GM19463 (cell line): Measurements from ENCODE around the gene NXPE1.
"Not testable (repeated sequence)": the region's sequence is repeated elsewhere in the genome, so short reads cannot be mapped to it uniquely, and the experiment has no call there.

Experiments
- ATAC-seq: cut with Tn5 transposase; IDR thresholded peaks from one replicate; pipeline ENCODE4 v1.9.1; 2021; ENCODE audit warnings: mild to moderate bottlenecking, moderate library complexity; ENCODE audit not compliant: unreplicated experiment

NXPE1 gene

DNA sequence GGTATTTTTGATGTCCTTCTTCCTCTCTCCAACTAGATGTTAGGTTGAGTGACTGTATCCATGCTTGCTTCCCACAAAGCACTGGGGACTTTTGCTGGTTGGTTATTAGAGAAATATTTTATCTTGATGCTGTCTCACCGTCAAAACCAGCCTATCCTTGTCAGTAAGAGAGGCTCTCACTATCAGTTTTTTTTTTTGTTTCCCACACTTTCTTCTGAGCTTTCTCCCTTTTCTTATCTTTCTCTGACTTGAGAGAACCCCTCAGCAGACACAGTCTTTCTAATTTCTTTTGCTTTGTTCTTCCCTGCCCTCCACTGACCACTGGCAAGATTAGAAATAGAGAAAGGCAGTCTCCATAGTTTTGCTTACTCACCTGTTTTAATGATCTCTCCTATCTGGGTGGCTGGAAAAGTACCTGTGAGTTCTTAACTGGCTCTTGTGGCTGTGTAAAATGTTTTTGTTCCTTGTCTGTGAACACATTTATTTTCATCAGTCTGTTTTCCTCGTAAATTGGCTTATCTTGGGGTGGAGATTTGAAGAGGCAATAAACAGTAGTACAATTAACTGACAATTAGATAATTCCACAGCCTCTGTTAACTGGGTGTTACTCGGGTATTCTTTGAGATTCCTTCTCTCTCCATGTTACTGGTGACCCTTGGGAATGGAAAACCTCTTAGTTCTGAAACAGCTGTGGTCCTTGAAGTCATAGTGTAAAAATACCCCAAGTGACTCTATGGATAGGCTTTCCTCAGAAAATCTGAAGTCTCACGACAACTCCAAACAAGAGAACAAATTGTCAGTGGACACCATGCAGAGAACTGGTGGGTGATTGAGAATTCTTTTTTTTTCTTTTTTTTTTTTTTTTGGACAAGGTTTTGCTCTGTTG is at the start of gene NXPE1:
NXPE1 (minus strand) TSS at position 457 of the 886 bp plus-strand sequence. CDS start 8,680 bp downstream, outside the sequence.
- no peak for ATAC-seq

- no peak for ATAC-seq
Observed at GRCh38 chr11:114609429-114609828, 49.7 kb upstream of the NXPE1 start.

DNA sequence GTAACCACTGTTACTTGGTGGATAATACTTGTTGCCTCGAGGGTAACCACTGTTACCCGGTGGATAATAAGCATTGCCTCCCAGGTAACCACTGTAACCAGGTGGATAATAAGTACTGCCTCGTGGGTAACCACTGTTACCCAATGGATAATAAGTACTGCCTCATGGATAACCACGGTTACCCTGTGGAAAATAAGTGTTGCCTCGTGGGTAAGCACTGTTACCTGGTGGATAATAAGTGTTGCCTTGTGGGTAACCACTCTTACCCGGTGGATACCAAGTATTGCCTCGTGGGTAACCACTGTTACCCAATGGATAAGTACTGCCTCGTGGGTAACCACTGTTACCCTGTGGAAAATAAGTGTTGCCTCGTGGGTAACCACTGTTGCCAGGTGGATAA is 48.9 kb upstream of the NXPE1 start:
- not testable (repeated sequence) for ATAC-seq

DNA sequence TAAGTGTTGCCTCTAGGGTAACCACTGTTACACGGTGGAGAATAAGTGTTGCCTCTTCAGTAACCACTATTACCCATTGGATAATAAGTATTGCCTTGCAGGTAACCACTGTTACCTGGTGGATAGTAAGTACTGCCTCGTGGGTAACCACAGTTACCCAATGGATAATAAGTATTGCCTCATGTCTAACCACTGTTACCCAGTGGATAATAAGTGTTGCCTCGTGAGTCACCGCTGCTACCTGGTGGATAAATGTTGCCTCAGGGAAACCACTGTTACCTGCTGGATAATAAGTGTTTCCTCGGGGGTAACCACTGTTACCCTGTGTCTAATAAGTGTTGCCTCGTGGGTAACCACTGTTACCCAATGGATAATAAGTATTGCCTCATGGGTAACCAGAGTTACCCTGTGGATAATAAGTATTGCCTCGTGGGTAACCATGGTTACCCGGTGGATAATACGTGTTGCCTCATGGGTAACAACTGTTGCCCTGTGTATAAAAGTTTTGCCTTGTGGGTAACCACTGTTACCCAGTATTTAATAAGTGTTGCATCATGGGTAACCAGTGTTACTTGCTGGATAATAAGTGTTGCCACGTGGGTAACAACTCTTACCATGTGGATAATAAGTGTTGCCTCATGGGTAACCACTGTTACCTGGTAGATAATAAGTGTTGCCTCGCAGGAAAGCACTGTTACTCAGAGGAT is 48.2 kb upstream of the NXPE1 start:
- no peak for ATAC-seq

DNA sequence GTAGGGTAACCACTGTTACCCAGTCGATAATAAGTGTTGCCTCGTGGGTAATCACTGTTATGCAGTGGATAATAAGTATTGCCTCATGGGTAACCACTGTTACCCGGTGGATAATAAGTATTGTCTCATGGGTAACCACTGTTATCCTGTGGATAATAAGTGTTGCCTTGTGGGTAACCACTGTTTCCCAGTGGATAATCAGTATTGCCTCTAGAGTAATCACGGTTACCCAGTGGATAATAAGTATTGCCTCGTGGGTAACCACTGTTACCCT is 47.1 kb upstream of the NXPE1 start:
- ATAC-seq: not testable (repeated sequence)

DNA sequence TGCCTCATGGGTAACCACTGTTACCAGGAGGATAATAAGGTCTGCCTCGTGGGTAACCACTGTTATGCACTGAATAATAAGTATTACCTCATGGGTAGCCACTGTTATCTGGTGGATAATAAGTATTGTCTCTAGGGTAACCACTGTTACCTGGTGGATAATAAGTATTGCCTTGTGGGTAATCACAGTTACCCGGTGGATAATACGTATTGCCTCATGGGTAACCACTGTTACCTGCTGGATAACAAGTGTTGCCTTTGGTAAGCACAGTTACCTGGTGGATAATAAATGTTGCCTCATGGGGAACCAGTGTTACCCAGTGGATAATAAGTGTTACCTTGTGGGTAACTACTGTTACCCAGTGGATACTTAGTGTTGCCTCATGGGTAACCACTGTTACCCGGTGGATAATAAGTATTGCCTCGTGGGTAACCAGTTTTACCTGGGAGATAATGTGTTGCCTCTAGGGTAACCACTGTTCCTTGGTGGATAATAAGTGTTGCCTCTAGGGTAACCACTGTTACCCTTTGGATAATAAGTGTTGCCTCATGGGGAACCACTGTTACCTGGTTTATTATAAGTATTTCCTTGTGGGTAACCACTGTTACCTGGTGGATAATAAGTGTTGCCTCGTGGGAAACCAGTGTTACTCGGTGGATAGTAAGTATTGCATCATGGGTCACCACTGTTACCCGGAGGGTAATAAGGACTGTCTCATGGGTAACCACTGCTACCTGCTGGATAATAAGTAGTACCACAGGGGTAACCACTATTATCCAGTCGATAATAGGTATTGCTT is 46.5 kb upstream of the NXPE1 start:
- ATAC-seq: no peak

- ATAC-seq: no peak
Observed at GRCh38 chr11:114605370-114605769, 45.7 kb upstream of the NXPE1 start.

DNA sequence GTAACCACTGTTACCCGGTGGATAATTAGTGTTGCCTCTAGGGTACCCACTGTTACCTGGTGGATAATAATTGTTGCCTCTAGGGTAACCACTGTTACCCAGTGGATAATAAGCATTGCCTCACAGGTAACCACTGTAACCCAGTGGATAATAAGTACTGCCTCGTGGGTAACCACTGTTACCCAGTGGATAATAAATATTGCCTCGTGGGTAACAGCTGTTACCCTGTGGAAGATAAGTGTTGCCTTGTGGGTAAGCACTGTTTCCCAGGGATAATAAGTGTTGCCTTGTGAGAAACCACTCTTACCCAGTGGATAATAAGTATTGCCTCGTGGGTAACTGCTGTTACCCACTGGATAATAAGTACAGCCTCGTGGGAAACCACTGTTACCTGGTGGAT is 45.2 kb upstream of the NXPE1 start:
- ATAC-seq: no peak

GRCh38 chr11:114604179-114604813 is 44.6 kb upstream of the NXPE1 start:
- no peak for ATAC-seq

- ATAC-seq: not testable (repeated sequence)
Observed at GRCh38 chr11:114603151-114603550, 43.5 kb upstream of the NXPE1 start.

DNA sequence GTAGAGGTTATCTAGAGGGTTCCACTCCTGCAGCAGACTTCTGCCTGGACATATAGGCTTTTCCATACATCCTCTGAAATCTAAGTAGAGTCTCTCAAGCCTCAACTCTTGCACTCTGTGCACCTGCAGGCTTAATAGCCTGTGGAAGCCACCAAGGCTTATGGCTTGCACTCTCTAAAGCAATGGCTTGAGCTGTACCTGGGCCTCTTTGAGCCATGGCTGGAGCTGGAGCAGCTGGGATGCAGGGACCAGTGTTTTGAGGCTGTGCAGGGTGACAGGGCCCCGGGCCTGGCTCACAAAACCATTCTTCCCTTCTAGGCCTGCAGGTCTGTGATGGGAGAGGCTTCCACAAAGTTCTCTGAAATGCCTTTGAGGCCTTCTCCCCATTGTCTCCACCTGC is 38.8 kb upstream of the NXPE1 start:
- ATAC-seq: no peak

GRCh38 chr11:114596175-114596919 is 36.7 kb upstream of the NXPE1 start:
- no peak for ATAC-seq

- no peak for ATAC-seq
Observed at GRCh38 chr11:114595571-114595970, 35.9 kb upstream of the NXPE1 start, which contains the start of gene NXPE4. TSS of gene NXPE4 (minus strand) at chr11:114595786. CDS start at chr11:114594759, 1,027 bp downstream.

- no peak for ATAC-seq
Observed at GRCh38 chr11:114594703-114595102, 35.0 kb upstream of the NXPE1 start.

DNA sequence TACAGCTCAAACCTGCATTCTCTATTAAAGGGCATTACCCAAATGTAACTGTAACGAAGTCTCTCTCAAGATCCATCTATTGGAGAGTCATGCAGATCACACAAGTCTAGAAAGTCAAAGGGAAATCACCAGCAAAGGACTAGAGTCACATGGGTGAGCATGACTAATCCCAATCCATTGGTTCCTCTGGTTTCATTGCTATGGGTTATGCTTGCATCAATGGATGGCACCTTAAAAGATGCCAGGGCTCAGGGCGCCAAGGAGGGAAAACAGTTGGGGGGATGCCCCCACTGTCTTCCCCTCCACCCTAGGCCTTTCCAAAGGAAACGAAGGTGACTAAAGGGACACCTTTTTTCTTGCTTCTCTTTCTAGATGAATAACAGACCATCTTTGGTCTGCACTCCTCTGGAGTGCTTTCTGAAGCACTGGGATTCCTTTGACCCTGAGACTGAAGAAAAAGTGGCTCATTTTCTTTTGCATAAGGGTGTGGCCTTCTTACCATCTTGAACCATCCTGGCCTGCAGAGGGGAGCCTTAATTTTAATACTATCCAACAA is 27.8 kb upstream of the NXPE1 start:
- ATAC-seq: no peak

DNA sequence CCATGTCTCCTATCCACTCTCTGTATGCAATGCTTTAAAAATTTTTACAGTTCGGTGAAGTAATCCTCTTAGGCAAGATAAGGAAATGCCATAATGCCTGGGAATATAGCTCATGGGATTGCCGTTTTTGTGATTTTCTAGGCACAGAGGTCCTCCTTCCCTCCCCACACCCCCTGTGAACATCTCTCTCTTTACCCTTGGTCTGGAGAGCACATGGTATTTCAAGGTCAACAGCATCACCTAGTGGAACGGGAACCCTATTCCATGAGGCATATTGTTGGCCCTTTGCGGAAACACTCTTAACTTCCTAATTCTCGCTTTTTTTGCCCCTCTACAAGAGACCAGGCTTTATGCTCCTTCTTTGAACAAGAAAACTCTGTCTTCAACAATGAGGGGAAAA is 27.1 kb upstream of the NXPE1 start:
- ATAC-seq: no peak

GRCh38 chr11:114571712-114572111 is 12.0 kb upstream of the NXPE1 start:
- no peak for ATAC-seq

- ATAC-seq: no peak
Observed at GRCh38 chr11:114569801-114570200, 10.1 kb upstream of the NXPE1 start.

DNA sequence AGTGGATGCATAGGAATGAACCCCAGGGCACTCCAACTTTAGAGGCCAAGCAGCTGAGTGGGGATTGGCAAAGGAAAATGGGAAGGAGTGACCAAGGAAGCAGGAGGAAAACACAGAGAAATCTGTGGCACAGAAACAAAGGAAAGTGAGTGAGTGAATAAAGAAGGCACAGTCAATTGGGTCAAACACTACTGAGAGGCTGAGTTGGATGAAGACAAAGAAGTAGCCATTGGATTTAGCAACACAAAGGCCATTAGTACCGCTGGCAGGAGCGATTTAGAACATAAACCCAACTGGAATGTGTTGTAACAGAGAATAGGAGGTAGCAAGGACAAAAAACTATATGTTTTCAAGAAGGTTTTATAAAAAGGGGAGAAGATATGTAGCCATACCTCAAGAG is 6.6 kb upstream of the NXPE1 start:
- no peak for ATAC-seq

DNA sequence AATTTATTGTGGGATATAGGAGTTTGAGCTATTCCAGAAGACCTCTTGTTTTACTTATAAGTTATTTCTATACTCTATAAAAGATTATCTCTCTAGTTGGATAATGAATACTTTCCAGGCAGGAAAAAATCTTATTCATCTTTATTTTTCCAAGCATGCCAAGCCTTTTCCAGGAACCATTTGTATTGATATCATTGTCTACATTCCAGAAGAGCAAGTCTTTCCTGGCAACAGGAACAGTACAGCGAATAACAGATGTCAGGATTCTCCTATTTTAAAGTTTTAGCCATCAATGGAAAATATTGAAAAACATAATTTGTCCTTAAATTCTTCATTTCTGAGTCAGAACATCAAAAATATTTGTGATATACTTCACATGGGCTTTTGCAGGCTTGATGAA is 5.2 kb upstream of the NXPE1 start:
- ATAC-seq: no peak
